HG02938 (cell line): ENCODE measurements around the gene SNRPA.
"Not testable (repeated sequence)": the region's sequence is repeated elsewhere in the genome, so short reads cannot be mapped to it uniquely, and the experiment has no call there.

Experiments used
- ATAC-seq: cut with Tn5 transposase; IDR thresholded peaks from one replicate; pipeline ENCODE4 v1.9.1; 2021; ENCODE audit warnings: mild to moderate bottlenecking, moderate library complexity; ENCODE audit not compliant: unreplicated experiment

SNRPA gene

GRCh38 chr19:40776364-40776763, 25.4 kb downstream of the SNRPA start:
- no peak for ATAC-seq

- ATAC-seq, result peak; percentile 60
Measured at GRCh38 chr19:40776932-40777644, 26.1 kb downstream of the SNRPA start.

- no peak for ATAC-seq
Measured at GRCh38 chr19:40777645-40777936, 26.6 kb downstream of the SNRPA start.

- ATAC-seq, result peak; percentile 50
Measured at GRCh38 chr19:40777937-40778705, 27.1 kb downstream of the SNRPA start, which contains the start of gene RAB4B. Gene RAB4B, plus strand, starts transcription at chr19:40778247. Its CDS starts 129 bp downstream, at chr19:40778376.

GRCh38 chr19:40778706-40779284, 27.8 kb downstream of the SNRPA start:
- no peak for ATAC-seq

GRCh38 chr19:40780582-40780981, 29.6 kb downstream of the SNRPA start:
- ATAC-seq, result no peak

- no peak for ATAC-seq
Measured at GRCh38 chr19:40781140-40781539, 30.1 kb downstream of the SNRPA start.

GRCh38 chr19:40783711-40784110, 32.7 kb downstream of the SNRPA start:
- ATAC-seq, result no peak

- not testable (repeated sequence) for ATAC-seq
Measured at GRCh38 chr19:40784146-40784545, 33.1 kb downstream of the SNRPA start.

GRCh38 chr19:40785526-40785925, 34.5 kb downstream of the SNRPA start:
- no peak for ATAC-seq

GRCh38 chr19:40786060-40787037, 35.3 kb downstream of the SNRPA start:
- no peak for ATAC-seq

- no peak for ATAC-seq
Measured at GRCh38 chr19:40791349-40791748, 40.3 kb downstream of the SNRPA start.

- ATAC-seq, result no peak
Measured at GRCh38 chr19:40791996-40792395, 41.0 kb downstream of the SNRPA start.

GRCh38 chr19:40797166-40797962, 46.4 kb downstream of the SNRPA start:
- no peak for ATAC-seq

- ATAC-seq, result peak; percentile 14
Measured at GRCh38 chr19:40797963-40798682, 47.1 kb downstream of the SNRPA start.

GRCh38 chr19:40798683-40799557, 47.9 kb downstream of the SNRPA start, which contains the start of gene EGLN2:
Gene EGLN2, plus strand, starts transcription at chr19:40799191. Its CDS starts 1,382 bp downstream, at chr19:40800573.
- peak; percentile 81 for ATAC-seq

- no peak for ATAC-seq
Measured at GRCh38 chr19:40799558-40800338, 48.7 kb downstream of the SNRPA start.
